8988T (cell line): ENCODE measurements around the gene BCL2L13.
"Not testable (repeated sequence)": the region's sequence is repeated elsewhere in the genome, so short reads cannot be mapped to it uniquely, and the experiment has no call there.

Experiments
- DNase-seq: peaks from one replicate; pipeline ENCODE4 v3.0.0; 2011

Gene BCL2L13

GRCh38 chr22:17637490-17638181 lies 921 bp upstream of the BCL2L13 start:
- no peak for DNase-seq

- DNase-seq = no peak
Measured at GRCh38 chr22:17638182-17638431, 450 bp upstream of the BCL2L13 start.

DNA sequence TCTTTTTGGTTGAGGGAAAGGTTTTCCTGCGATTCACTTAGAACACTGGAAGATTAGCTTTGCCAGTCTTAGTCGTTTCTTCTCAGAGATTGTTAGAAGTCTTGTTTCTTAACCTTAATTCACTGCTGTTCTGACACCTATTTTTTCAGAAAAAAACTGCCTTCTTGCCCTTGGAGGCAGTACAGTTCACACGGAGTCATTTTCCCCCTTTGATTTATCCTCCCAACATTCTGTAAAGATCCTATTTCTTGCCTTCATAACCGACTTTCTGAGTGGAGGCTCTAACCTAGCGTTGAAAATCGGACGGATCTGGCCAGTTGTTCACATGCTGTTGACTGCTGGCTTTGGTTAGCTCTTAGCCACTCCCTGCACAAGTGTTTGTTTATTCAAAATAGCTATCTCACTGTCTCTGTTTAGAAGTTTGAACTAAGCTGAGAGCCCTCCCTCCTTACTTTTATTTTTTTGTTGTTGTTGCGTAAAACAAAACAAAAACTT lies 737 bp downstream of the BCL2L13 start:
- DNase-seq = no peak

DNA sequence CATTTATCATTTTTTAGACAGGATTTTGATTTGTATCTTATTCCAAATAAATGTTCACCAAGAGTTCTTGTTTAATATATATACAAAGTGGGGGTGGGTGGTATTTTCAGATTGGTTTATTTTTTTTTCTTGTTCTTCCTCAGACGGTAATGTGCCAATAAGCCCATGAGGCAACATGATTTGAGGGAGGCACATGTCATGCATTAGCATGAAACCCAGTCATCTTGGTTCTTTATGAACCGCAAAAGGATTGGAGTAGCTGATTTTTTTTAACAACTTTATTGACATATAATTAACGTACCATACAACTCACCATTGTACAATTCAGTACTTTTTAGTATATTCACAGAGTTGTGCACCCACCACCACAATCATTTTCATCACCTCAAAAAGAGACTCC lies 2.7 kb downstream of the BCL2L13 start:
- no peak for DNase-seq

- not testable (repeated sequence) for DNase-seq
Measured at GRCh38 chr22:17642357-17642756, 3.8 kb downstream of the BCL2L13 start.

DNA sequence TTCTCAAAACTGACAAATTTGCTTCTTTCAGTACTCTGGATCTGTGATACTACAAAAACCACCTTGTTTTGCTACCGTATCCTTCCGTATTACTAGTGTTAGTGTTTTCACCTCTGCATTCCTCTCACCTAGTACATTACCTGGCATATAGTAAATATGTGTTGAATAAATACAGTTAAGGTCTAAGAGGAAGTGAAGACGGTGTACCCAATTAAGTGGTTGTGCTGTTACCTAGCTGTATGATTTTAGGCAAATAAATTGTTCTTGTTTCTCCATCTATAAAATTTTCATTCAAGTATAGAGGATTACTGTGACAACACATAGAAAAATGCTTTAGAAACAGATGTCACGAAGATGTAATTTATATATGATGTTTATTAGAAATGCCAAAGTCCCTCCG lies 8.9 kb downstream of the BCL2L13 start:
- no peak for DNase-seq

- no peak for DNase-seq
Measured at GRCh38 chr22:17647991-17648390, 9.4 kb downstream of the BCL2L13 start.

DNA sequence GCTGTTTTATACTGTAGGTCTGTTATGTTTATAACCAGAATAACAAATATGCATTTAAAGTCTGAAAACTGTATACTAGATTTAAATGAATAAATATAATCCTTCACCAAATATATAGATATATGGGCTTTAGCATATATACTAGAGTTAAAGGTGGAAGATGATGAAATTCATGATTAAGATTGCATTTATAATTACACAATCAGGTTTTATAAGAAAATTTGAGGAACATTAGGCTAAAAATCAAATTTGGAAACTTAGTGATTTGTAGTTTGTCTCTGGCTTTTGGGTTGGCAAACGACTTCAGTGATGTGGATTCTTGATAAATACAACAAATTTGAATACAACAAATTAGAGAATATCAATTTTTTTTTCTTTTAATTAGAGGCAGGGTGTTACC lies 10.0 kb downstream of the BCL2L13 start:
- no peak for DNase-seq

DNA sequence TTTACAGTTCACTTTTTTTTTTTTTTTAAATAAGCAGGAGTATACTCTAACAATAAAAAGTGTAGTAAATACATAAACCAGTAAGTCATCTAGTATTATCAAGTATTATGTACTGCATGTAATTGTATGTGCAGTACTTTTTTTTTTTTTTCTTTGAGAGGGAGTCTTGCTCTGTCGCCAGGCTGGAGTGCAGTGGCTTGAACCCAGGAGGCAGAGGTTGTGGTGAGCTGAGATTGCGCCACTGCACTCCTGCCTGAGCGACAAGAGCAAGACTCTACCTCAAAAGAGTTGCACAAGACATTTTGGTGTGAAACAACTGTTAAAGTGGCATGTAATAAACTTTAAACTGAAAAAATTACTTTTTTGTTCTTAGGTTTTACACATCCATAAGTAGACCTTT lies 16.7 kb downstream of the BCL2L13 start:
- DNase-seq = no peak

DNA sequence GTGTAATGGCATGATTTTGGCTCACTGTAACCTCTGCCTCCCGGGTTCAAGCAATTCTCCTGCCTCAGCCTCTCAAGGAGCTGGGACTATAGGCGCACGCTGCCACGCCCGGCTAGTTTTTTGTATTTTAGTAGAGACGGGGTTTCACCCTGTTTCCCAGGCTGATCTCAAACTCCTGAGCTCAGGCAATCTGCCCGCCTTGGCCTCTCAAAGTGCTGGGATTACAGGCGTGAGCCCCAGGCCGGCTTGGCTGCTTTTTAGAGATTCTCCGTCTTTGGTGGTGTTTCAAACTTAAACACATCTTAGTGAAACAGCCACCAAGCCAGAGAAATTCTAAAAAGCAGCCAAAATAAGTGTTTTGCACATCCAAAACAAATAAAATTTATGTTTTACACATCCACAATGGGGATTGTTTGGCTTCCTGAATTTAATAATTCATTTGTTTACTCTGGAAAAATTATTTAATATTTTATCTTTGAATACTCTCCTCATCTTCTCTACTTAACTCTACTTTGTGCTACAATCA lies 18.4 kb downstream of the BCL2L13 start:
- DNase-seq = no peak

- no peak for DNase-seq
Measured at GRCh38 chr22:17664414-17665055, 26.0 kb downstream of the BCL2L13 start.

GRCh38 chr22:17665248-17665647 lies 26.7 kb downstream of the BCL2L13 start:
- DNase-seq = no peak

DNA sequence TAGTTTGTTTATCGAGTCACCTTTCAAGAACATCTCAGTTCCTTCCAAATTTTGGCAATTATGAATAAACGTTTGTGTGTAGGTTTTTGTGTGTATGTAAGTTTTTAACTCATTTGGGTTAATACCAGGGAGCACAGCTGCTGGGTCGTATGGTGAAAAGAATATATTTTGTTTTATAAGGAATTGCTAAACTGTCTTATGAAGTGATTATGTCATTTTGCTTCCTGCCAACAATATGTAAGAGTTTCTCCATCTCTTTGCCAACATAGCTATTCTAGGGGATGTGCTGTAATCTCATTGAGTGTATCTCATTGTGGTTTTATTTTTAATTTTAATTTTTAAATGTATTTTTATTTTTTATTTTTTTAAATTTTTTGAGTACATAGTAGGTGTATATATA lies 27.3 kb downstream of the BCL2L13 start:
- no peak for DNase-seq

DNA sequence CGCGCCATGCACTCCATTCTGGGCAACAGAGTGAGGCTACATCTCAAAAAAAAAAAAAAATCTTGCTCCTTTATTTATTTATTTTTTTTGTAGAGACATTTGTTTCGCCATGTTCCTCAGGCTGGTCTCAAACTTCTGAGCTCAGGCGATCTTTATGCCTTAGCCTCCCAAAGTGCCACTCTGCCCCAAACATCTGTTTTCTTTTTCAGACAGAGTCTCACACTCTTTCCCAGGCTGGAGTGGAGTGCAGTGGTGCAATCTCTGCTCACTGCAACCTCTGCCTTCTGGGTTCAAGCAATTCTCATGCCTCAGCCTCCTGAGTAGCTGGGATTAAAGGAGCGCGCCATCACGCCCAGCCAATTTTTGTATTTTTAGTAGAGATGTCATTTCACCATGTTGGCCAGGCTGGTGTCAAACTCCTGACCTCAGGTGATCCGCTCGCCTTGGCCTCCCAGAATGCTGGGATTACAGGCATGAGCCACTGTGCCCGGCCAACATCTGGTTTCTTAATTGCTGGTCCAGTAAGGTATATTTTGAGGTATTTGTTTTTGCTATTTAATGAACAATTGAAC lies 33.0 kb downstream of the BCL2L13 start:
- not testable (repeated sequence) for DNase-seq

- no peak for DNase-seq
Measured at GRCh38 chr22:17672417-17672991, 33.9 kb downstream of the BCL2L13 start.

DNA sequence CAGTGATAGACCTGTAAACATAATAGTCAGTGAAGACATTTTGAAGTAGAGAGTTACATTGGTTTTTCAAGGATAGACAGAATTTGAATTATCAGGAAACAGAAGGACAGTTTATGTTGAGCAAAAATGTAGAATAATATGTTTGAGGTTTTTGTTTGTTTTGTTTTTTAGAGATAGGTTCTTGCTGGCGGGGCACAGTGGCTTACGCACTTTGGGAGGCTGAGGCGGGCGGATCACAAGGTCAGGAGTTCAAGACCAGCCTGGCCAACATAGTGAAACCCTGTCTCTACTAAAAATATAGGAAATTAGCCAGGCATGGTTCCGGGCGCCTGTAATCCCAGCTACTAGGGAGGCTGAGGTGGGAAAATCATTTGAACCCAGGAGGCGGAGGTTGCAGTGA lies 35.6 kb downstream of the BCL2L13 start:
- no peak for DNase-seq

GRCh38 chr22:17675584-17675983 lies 37.0 kb downstream of the BCL2L13 start:
- no peak for DNase-seq

- no peak for DNase-seq
Measured at GRCh38 chr22:17678817-17679385, 40.3 kb downstream of the BCL2L13 start.

- no peak for DNase-seq
Measured at GRCh38 chr22:17684245-17684644, 45.7 kb downstream of the BCL2L13 start.

DNA sequence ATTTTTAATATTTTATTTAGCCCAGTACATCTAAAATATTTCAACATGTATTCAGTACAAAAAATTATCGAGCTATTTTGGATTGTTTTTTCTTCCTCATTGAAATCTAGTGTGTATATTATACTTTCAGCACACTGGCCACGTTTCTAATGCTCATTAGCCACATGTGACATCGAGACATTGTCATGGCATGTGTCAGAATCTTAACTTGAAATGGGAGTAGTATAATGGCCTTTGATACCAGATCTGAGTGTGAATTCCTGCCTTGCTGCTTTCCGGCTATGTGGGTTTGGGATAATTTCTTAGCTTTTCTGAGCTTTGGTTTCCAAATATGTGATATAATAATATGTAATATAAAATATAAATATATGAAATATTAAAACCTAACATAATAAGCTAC lies 54.3 kb downstream of the BCL2L13 start:
- DNase-seq = no peak

DNA sequence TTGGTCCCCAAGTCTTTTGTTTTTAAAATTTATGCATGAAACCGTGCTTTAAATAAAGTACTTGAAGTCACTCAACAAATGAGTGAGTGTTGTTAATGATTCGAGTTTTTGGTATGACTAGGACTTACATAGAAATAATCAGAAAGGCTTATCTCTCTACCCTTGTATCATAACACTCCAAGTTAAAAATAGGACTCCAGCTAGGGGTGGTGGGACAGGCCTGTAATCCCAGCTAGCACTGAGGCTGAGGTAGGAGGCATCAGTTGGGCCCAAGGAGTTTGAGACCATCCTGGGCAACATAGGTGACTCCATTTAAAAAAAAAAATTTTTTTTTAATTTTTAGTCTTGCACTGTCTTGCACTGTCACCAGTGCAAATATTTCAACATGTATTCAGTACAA lies 55.6 kb downstream of the BCL2L13 start:
- no peak for DNase-seq

DNA sequence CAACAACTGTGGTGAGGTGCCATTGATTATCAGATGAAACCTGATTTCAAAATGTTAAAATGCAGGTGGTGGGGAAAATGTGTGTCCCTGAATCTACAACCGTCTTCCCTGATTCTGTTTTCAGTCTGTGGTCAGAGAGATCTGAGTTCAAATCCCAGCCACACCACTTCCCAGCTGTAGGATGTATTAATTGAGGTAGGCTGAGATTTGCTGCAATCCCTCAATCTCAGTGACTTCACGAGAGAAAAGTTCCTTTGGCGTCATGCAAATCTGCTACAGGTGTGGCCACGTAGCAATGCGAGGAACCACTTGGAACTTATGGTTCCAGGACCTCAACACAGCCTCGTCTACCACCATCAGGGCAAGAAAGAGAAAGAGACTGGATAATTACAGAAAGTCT lies 56.2 kb downstream of the BCL2L13 start:
- no peak for DNase-seq

DNA sequence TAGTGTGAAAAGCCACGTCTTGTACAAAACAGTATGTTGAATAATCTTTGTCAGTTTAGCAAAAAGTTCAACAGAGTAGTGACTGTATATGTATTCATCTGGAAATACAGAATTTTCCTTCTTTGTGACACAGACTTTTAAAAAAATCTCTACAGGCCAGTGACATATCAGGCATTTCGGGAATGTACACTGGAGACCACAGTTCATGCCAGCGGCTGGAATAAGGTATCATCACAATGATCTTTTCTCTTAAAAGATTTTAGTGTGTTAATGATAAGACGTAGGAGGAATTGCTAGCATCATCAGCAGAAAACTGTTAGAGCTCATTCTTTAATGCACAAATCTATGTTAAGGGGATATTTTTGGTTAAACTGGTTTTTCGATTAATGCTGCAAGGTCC lies 57.4 kb downstream of the BCL2L13 start:
- DNase-seq = no peak

GRCh38 chr22:17697196-17697595 lies 58.6 kb downstream of the BCL2L13 start:
- not testable (repeated sequence) for DNase-seq
